K562 (cell line): Measurements from ENCODE around the gene AP2M1. TPM values are rescaled to one million over a fixed set of nuclear protein-coding genes. Genes with fewer than 3 reads are reported as not detected.

ENCODE experiments used
- CBX5 ChIP-seq: IDR thresholded peaks from 2 replicates; pipeline ENCODE4 v1.6.1; 2014; ENCODE audit warnings: low read depth, borderline replicate concordance
- FOXK2 ChIP-seq, 2 experiments: fragments of 450-650 bp; IDR thresholded peaks in 1 of 2; conservative IDR thresholded peaks in 1 of 2; 2 replicates each; pipeline ENCODE4 v1.6.1; 2016; ENCODE audit warnings: low read depth in 2 of 2, mild to moderate bottlenecking in 1 of 2
- GABPA ChIP-seq: fragments of 200-800 bp; sonication (Bioruptor generic); conservative IDR thresholded peaks from 2 replicates; pipeline ENCODE4 v1.6.1; 2016; ENCODE audit warnings: low read depth, missing genetic modification characterization, missing compliant biosample characterization
- GTF2E2 ChIP-seq: fragments of 200-800 bp; sonication (Bioruptor generic); IDR thresholded peaks from 2 replicates; pipeline ENCODE4 v1.6.1; 2016; ENCODE audit warnings: missing genetic modification characterization, missing compliant biosample characterization
- NCOA1 ChIP-seq: fragments of 450-650 bp; IDR thresholded peaks from 2 replicates; pipeline ENCODE4 v1.6.1; 2016; ENCODE audit warnings: low read depth
- PRPF4 ChIP-seq: fragments of 200-400 bp; formaldehyde crosslinking; IDR thresholded peaks from one replicate; pipeline ENCODE4 v1.6.1; 2017; ENCODE audit warnings: low read length, low read depth, mild to moderate bottlenecking; ENCODE audit not compliant: insufficient read depth, poor library complexity, severe bottlenecking
- RBM25 ChIP-seq: fragments of 200-400 bp; formaldehyde crosslinking; IDR thresholded peaks from 2 replicates; pipeline ENCODE4 v1.6.1; 2018; ENCODE audit warnings: low read length, low read depth, moderate library complexity; ENCODE audit not compliant: severe bottlenecking
- SOX6 ChIP-seq: fragments of 450-650 bp; IDR thresholded peaks from 2 replicates; pipeline ENCODE4 v1.6.1; 2014; ENCODE audit warnings: mild to moderate bottlenecking
- TAF1 ChIP-seq: IDR thresholded peaks from 2 replicates; pipeline ENCODE4 v1.6.1; 2011; ENCODE audit warnings: mild to moderate bottlenecking, low read length, moderate library complexity; ENCODE audit not compliant: insufficient read depth, control insufficient read depth, severe bottlenecking; ENCODE audit errors: extremely low read depth
- ZFP1 ChIP-seq: fragments of 450-650 bp; formaldehyde crosslinking; IDR thresholded peaks from 2 replicates; pipeline ENCODE4 v1.4.0; 2020; ENCODE audit warnings: mild to moderate bottlenecking, mixed read lengths
- ZNF165 ChIP-seq: fragments of 250-450 bp; sonication (Bioruptor Pico); IDR thresholded peaks from 2 replicates; pipeline ENCODE4 v1.4.0; 2020; ENCODE audit warnings: borderline replicate concordance
- ZNF398 ChIP-seq: fragments of 250-450 bp; sonication (Bioruptor Pico); IDR thresholded peaks from 2 replicates; pipeline ENCODE4 v1.8.0; 2021; ENCODE audit warnings: moderate library complexity, mild to moderate bottlenecking, inconsistent platforms
- polyA plus RNA-seq, 8 experiments: library from polyadenylated mRNA; depleted of rRNA in 4 of 8; stranded (reverse) in 5 of 8; unstranded in 3 of 8; fragments of >200 nt; fragmentation: Nextera tagmentation in 2 of 8; fragmentation: Illumina TruSeq in 1 of 8; extraction: Ambion mirVana in 2 of 8; extraction: Trizol in 1 of 8; gene quantifications; 2 replicates each; pipeline versions ENCODE4 v1.2.1 to v1.2.3, GENCODE V29; 2011 to 2014; ENCODE audit warnings: inconsistent platforms in 1 of 8, missing spikeins in 1 of 8
- total RNA-seq, 7 experiments: library from RNA; depleted of rRNA in 6 of 7; stranded (reverse); fragments of >200 nt in 6 of 7; fragmentation: Illumina TruSeq in 2 of 7; extraction: Trizol in 2 of 7; gene quantifications; 2 replicates each; pipeline versions ENCODE4 v1.2.1 to v1.2.3, GENCODE V29; 2011 to 2021; ENCODE audit warnings: low replicate concordance in 1 of 7
- TF ChIP-seq, protein P1 (sequence below): sonication (generic); formaldehyde crosslinking; IDR thresholded peaks from 2 replicates; pipeline ENCODE4 v1.8.0; 2022; ENCODE audit warnings: missing genetic modification reagents, mild to moderate bottlenecking, moderate library complexity, borderline replicate concordance

Gene AP2M1
- total and polyA plus RNA-seq, 9 of the 15 experiments (the other 6 are each of a cell fraction or from before 2014, with no cell fraction given) = 118 to 505 (median 296) TPM

- TF ChIP-seq TAF1 (no peak), RBM25 (no peak), NCOA1 (no peak), PRPF4 (no peak), CBX5 (no peak), ZNF398 (CRISPR knock-in tag) (no peak), FOXK2 (conservative IDR thresholded peaks at IDR 0.05 in 1 of 2, IDR thresholded peaks at IDR 0.05 in 1 of 2; ENCODE audit: low read depth in 2 of 2) (no peak), ZNF165 (no peak), GABPA (tag) (peak; percentile 52), SOX6 (no peak), GTF2E2 (tag) (no peak), ZFP1 (no peak)
- TF ChIP-seq, protein P1, sequence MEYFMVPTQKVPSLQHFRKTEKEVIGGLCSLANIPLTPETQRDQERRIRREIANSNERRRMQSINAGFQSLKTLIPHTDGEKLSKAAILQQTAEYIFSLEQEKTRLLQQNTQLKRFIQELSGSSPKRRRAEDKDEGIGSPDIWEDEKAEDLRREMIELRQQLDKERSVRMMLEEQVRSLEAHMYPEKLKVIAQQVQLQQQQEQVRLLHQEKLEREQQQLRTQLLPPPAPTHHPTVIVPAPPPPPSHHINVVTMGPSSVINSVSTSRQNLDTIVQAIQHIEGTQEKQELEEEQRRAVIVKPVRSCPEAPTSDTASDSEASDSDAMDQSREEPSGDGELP = peak; percentile 57; the same call in 1 of the 2 replicates
These were observed 5.5 kb downstream of the AP2M1 start (continued) for GRCh38 chr3:184180165-184180564.
